Hepatocyte (in vitro differentiated cells): ENCODE data around the gene CREG1.

ENCODE experiments used
- CTCF ChIP-seq: fragments of 200-600 bp; sonication (generic); IDR thresholded peaks from 2 replicates; pipeline ENCODE4 v1.5.1; 2016; ENCODE audit warnings: antibody characterized with exemption, mild to moderate bottlenecking; ENCODE audit not compliant: poor library complexity
- EZH2 ChIP-seq: fragments of 200-600 bp; sonication (generic); IDR thresholded peaks from 2 replicates; pipeline ENCODE4 v1.6.1; 2016; ENCODE audit warnings: antibody characterized with exemption, mild to moderate bottlenecking, borderline replicate concordance
- EZH2phosphoT487 ChIP-seq: fragments of 200-600 bp; sonication (generic); IDR thresholded peaks from one replicate; pipeline ENCODE4 v1.6.1; 2018; ENCODE audit warnings: antibody characterized with exemption, mild to moderate bottlenecking, low read depth, moderate library complexity; ENCODE audit not compliant: unreplicated experiment, severe bottlenecking

DNA sequence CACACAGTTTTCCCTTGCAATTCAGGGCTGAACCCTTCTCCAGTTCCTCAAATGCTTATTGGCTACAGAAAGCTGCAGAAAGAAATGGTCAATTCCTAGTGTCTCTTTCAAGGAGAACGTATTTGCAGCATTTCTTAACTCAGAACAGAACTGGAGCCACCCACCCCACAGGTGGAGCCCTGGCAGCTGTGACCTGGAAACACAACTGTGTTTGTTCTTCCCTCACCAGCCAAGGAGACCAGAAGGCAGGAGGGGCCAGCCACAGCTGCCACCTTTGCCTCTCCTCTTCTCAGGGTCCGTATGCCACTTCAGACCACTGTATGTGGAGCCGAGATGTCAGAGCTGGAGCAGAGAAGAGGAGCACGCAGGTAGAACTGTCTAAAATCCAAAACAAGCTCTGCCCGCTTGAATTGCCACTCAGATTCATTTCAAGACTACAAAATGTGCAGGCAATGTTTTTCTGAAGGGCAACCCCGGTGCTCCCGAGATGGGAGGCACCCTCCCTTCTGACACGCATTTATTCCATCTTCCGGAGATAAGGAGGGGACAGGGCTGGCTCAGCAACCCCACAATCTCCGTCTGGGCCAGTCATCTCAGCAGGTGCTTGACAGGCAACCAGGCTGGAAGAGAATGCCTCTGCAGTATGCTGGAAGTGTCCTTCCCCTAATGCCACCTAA is 51.9 kb downstream of the CREG1 start:
- TF ChIP-seq EZH2, result no peak
- TF ChIP-seq CTCF, result no peak
- TF ChIP-seq EZH2phosphoT487, result no peak
